ENCODE measurements around the gene PRDX5.

Gene PRDX5

GRCh38 chr11:64361659-64362058, 43.7 kb downstream of the PRDX5 start:
- peaks cover 45% of the 10 kb centered on the region for H3K36me3 ChIP-seq (ENCODE audit: control insufficient read depth, insufficient read depth, low read length)
- H3K4me3 ChIP-seq (ENCODE audit: low read depth, low read length), result no peak overlapping the region
- H3K27ac ChIP-seq (ENCODE audit: low read depth, low read length), result no peak overlapping the region
- H3K27me3 ChIP-seq (ENCODE audit: control insufficient read depth, insufficient read depth, low read length), result no peaks in the 10 kb centered on the region
- H3K9ac ChIP-seq (ENCODE audit: low read depth, low read length), result no peak overlapping the region
- H3K9me3 ChIP-seq (ENCODE audit: control insufficient read depth, insufficient read depth, low read length), result no peaks in the 10 kb centered on the region
- peaks cover 16% of the 10 kb centered on the region for H3K4me1 ChIP-seq (ENCODE audit: control insufficient read depth, insufficient read depth, low read length)

GRCh38 chr11:64362339-64362738, 44.4 kb downstream of the PRDX5 start:
- peaks cover 50% of the 10 kb centered on the region for H3K36me3 ChIP-seq (ENCODE audit: control insufficient read depth, insufficient read depth, low read length)

GRCh38 chr11:64364435-64364834, 46.5 kb downstream of the PRDX5 start:
- Histone ChIP-seq H3K4me1 (ENCODE audit: control insufficient read depth, insufficient read depth, low read length) (peaks cover 4% of the 10 kb centered on the region; the same call in 1 of the 2 replicates), H3K36me3 (ENCODE audit: control insufficient read depth, insufficient read depth, low read length) (peaks cover 55% of the 10 kb centered on the region), H3K9ac (ENCODE audit: low read depth, low read length) (no peak overlapping the region), H3K27me3 (ENCODE audit: control insufficient read depth, insufficient read depth, low read length) (no peaks in the 10 kb centered on the region), H3K4me3 (ENCODE audit: low read depth, low read length) (no peak overlapping the region), H3K9me3 (ENCODE audit: control insufficient read depth, insufficient read depth, low read length) (no peaks in the 10 kb centered on the region), H3K27ac (ENCODE audit: low read depth, low read length) (no peak overlapping the region)

More at GRCh38 chr11:64362339-64362738, 44.4 kb downstream of the PRDX5 start:
- Histone ChIP-seq H3K27me3 (ENCODE audit: control insufficient read depth, insufficient read depth, low read length) (no peaks in the 10 kb centered on the region), H3K27ac (ENCODE audit: low read depth, low read length) (no peak overlapping the region), H3K4me3 (ENCODE audit: low read depth, low read length) (no peak overlapping the region), H3K9me3 (ENCODE audit: control insufficient read depth, insufficient read depth, low read length) (no peaks in the 10 kb centered on the region), H3K4me1 (ENCODE audit: control insufficient read depth, insufficient read depth, low read length) (peaks cover 12% of the 10 kb centered on the region), H3K9ac (ENCODE audit: low read depth, low read length) (no peak overlapping the region)

- Histone ChIP-seq H3K27me3 (ENCODE audit: control insufficient read depth, insufficient read depth, low read length) (no peaks in the 10 kb centered on the region), H3K36me3 (ENCODE audit: control insufficient read depth, insufficient read depth, low read length) (peaks cover 55% of the 10 kb centered on the region), H3K4me1 (ENCODE audit: control insufficient read depth, insufficient read depth, low read length) (peaks cover under 1% of the 10 kb centered on the region; the same call in 1 of the 2 replicates), H3K9me3 (ENCODE audit: control insufficient read depth, insufficient read depth, low read length) (no peaks in the 10 kb centered on the region), H3K27ac (ENCODE audit: low read depth, low read length) (no peak overlapping the region), H3K9ac (ENCODE audit: low read depth, low read length) (no peak overlapping the region), H3K4me3 (ENCODE audit: low read depth, low read length) (no peak overlapping the region)
Observed at GRCh38 chr11:64364911-64365310, 47.0 kb downstream of the PRDX5 start.

- peaks cover 43% of the 10 kb centered on the region for H3K36me3 ChIP-seq (ENCODE audit: control insufficient read depth, insufficient read depth, low read length)
Observed at GRCh38 chr11:64366751-64367150, 48.8 kb downstream of the PRDX5 start.

GRCh38 chr11:64367931-64368672, 50.2 kb downstream of the PRDX5 start:
- peaks cover 32% of the 10 kb centered on the region for H3K36me3 ChIP-seq (ENCODE audit: control insufficient read depth, insufficient read depth, low read length)

More at GRCh38 chr11:64366751-64367150, 48.8 kb downstream of the PRDX5 start:
- no peak overlapping the region for H3K9ac ChIP-seq (ENCODE audit: low read depth, low read length)
- no peak overlapping the region for H3K27ac ChIP-seq (ENCODE audit: low read depth, low read length)
- no peaks in the 10 kb centered on the region for H3K4me1 ChIP-seq (ENCODE audit: control insufficient read depth, insufficient read depth, low read length)
- H3K4me3 ChIP-seq (ENCODE audit: low read depth, low read length), result no peak overlapping the region
- H3K27me3 ChIP-seq (ENCODE audit: control insufficient read depth, insufficient read depth, low read length), result no peaks in the 10 kb centered on the region
- no peaks in the 10 kb centered on the region for H3K9me3 ChIP-seq (ENCODE audit: control insufficient read depth, insufficient read depth, low read length)

GRCh38 chr11:64368673-64369074, 50.8 kb downstream of the PRDX5 start:
- H3K27me3 ChIP-seq (ENCODE audit: control insufficient read depth, insufficient read depth, low read length), result no peaks in the 10 kb centered on the region
- peaks cover 27% of the 10 kb centered on the region for H3K36me3 ChIP-seq (ENCODE audit: control insufficient read depth, insufficient read depth, low read length)
- no peak overlapping the region for H3K9ac ChIP-seq (ENCODE audit: low read depth, low read length)
- no peaks in the 10 kb centered on the region for H3K9me3 ChIP-seq (ENCODE audit: control insufficient read depth, insufficient read depth, low read length)
- no peak overlapping the region for H3K4me3 ChIP-seq (ENCODE audit: low read depth, low read length)
- 0 out of 2 replicates have a peak, but pooled peaks cover 1% of the 10 kb centered on the region for H3K4me1 ChIP-seq (ENCODE audit: control insufficient read depth, insufficient read depth, low read length)
- no peak overlapping the region for H3K27ac ChIP-seq (ENCODE audit: low read depth, low read length)

More at GRCh38 chr11:64367931-64368672, 50.2 kb downstream of the PRDX5 start:
- no peak overlapping the region for H3K4me3 ChIP-seq (ENCODE audit: low read depth, low read length)
- no peak overlapping the region for H3K9ac ChIP-seq (ENCODE audit: low read depth, low read length)
- H3K9me3 ChIP-seq (ENCODE audit: control insufficient read depth, insufficient read depth, low read length), result no peaks in the 10 kb centered on the region
- H3K27me3 ChIP-seq (ENCODE audit: control insufficient read depth, insufficient read depth, low read length), result no peaks in the 10 kb centered on the region
- H3K4me1 ChIP-seq (ENCODE audit: control insufficient read depth, insufficient read depth, low read length), result no peaks in the 10 kb centered on the region
- H3K27ac ChIP-seq (ENCODE audit: low read depth, low read length), result no peak overlapping the region

GRCh38 chr11:64369440-64370421, 51.8 kb downstream of the PRDX5 start:
- Histone ChIP-seq H3K4me3 (ENCODE audit: low read depth, low read length) (no peak overlapping the region), H3K36me3 (ENCODE audit: control insufficient read depth, insufficient read depth, low read length) (peaks cover 20% of the 10 kb centered on the region), H3K27me3 (ENCODE audit: control insufficient read depth, insufficient read depth, low read length) (no peaks in the 10 kb centered on the region), H3K4me1 (ENCODE audit: control insufficient read depth, insufficient read depth, low read length) (0 out of 2 replicates have a peak, but pooled peaks cover 3% of the 10 kb centered on the region), H3K9ac (ENCODE audit: low read depth, low read length) (no peak overlapping the region), H3K27ac (ENCODE audit: low read depth, low read length) (no peak overlapping the region), H3K9me3 (ENCODE audit: control insufficient read depth, insufficient read depth, low read length) (no peaks in the 10 kb centered on the region)

GRCh38 chr11:64371201-64371600, 53.3 kb downstream of the PRDX5 start:
- H3K9ac ChIP-seq (ENCODE audit: low read depth, low read length), result no peak overlapping the region
- peaks cover 13% of the 10 kb centered on the region; the same call in 1 of the 2 replicates for H3K36me3 ChIP-seq (ENCODE audit: control insufficient read depth, insufficient read depth, low read length)
- H3K9me3 ChIP-seq (ENCODE audit: control insufficient read depth, insufficient read depth, low read length), result no peaks in the 10 kb centered on the region
- H3K4me3 ChIP-seq (ENCODE audit: low read depth, low read length), result no peak overlapping the region
- H3K4me1 ChIP-seq (ENCODE audit: control insufficient read depth, insufficient read depth, low read length), result 0 out of 2 replicates have a peak, but pooled peaks cover 3% of the 10 kb centered on the region
- no peaks in the 10 kb centered on the region for H3K27me3 ChIP-seq (ENCODE audit: control insufficient read depth, insufficient read depth, low read length)
- H3K27ac ChIP-seq (ENCODE audit: low read depth, low read length), result no peak overlapping the region
